ENCODE measurements around the gene CRY1.

CRY1 gene

DNA sequence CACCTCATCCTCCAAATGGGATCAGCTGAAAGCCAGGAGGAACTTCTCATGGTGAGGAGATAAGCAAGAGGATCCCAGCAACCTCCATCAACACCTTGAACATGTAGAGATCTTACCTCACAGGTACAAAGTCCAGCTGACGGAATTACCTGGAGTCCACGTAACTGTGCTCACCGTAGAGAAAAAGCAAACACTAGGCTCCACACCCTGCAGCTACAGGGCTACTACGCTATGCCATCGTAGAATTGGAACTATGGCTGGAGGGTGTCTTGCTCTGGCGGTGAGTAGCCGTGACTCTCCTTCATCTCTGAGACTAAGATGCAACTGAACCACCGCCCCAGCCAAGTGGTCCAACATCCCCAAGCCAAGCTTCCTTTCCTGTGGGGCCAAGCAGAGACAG is 50.5 kb downstream of the CRY1 start:
- DNase-seq (ENCODE audit: low read depth) = no peak
- no peak for TF ChIP-seq CTCF (IDR thresholded peaks at IDR 0.05; ENCODE audit: low read depth, low read length, missing control alignments)
- no peak overlapping the region for H3K4me3 ChIP-seq (ENCODE audit: low read depth, low read length)

DNA sequence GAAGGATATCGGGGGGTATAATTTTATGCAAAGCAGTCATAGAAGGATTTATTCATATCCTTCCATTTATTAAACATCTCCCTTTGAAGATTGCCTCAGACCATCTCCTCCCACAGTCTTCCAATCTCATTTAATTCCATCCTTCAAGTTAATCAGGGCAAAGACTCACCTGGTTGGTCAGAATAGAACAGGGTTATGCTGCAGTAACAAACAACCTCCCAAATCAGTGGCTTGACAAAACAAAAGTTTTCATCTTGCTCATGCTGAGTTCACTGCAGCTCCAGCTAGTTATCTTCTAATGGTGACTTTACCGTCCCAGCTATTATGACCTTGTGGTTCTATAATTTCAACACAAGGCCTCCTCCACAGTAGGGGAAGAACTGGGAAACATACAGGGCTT is 57.6 kb downstream of the CRY1 start:
- DNase-seq (ENCODE audit: low read depth) = no peak
- H3K4me3 ChIP-seq (ENCODE audit: low read depth, low read length) = no peak overlapping the region
- TF ChIP-seq CTCF (IDR thresholded peaks at IDR 0.05; ENCODE audit: low read depth, low read length, missing control alignments) = no peak

DNA sequence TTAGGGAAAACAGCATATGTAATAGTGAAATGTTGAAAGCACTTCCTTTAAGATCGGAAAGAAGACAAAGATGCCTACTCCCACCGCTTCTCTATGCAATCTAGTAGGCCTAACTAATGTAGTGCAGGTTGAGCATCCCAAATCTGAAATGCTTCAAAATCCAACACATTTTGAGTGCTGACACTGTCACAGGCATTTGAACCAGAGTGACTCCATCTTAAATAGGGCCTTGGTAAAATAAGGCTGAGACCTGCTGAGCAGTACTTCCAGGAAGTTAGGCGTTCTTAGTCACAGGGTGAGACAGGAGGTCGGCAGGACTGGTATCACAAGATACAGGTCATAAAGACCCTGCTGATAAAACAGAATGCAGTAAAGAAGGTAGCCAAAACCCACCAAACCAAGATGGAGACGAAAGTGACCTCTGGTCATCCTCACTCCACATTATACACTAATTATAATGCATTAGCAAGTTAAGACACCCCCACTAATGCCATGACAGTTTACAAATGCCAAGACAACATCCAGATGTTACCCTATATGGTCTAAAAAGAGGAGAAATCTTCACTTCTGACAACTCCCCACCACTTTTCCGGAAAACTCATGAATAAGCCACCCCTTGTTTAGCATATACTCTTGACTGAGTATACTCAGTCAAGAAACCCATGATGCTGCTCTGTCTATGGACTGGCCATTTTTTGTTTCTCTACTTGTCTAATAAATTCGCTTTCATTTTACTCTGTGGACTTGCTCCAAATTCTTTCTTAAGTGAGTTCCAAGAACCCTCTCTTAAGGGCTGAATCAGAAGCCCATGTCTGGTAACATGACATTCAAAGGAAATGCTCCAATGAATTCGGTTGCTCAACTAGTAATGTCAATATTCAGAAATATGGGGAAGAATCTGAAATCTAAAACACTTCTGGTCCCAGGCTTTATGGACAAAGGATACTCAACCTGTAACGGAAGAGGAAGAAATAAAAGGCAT is 59.3 kb downstream of the CRY1 start:
- DNase-seq (ENCODE audit: low read depth) = no peak
- no peak for TF ChIP-seq CTCF (IDR thresholded peaks at IDR 0.05; ENCODE audit: low read depth, low read length, missing control alignments)
- no peak overlapping the region for H3K4me3 ChIP-seq (ENCODE audit: low read depth, low read length)

DNA sequence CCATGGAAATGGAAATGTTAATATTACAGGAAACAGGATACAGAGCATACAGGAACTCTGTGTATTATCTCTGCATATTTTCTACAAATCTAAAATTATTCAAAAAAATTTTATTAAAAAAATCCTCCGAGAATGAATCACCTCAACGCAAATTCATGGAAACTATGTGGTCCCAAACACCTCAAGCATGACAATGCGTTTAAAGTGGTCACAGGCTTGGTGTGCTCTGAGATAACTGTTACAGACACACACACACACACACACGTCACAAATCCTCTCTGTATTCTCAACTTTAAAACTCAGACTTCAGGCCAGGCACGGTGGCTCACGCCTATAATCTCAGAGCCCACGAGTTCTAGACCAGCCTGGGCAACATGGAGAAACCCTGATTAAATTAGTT is 61.1 kb downstream of the CRY1 start:
- TF ChIP-seq CTCF (IDR thresholded peaks at IDR 0.05; ENCODE audit: low read depth, low read length, missing control alignments) = no peak
- no peak for DNase-seq (ENCODE audit: low read depth)
- no peak overlapping the region for H3K4me3 ChIP-seq (ENCODE audit: low read depth, low read length)

- no peak for TF ChIP-seq CTCF (IDR thresholded peaks at IDR 0.05; ENCODE audit: low read depth, low read length, missing control alignments)
- DNase-seq (ENCODE audit: low read depth) = no peak
- H3K4me3 ChIP-seq (ENCODE audit: low read depth, low read length) = no peak overlapping the region
Observed at GRCh38 chr12:107031061-107031460, 62.3 kb downstream of the CRY1 start.

- no peak for TF ChIP-seq CTCF (IDR thresholded peaks at IDR 0.05; ENCODE audit: low read depth, low read length, missing control alignments)
- DNase-seq (ENCODE audit: low read depth) = no peak
- no peak overlapping the region for H3K4me3 ChIP-seq (ENCODE audit: low read depth, low read length)
Observed at GRCh38 chr12:107029081-107029480, 64.3 kb downstream of the CRY1 start.

DNA sequence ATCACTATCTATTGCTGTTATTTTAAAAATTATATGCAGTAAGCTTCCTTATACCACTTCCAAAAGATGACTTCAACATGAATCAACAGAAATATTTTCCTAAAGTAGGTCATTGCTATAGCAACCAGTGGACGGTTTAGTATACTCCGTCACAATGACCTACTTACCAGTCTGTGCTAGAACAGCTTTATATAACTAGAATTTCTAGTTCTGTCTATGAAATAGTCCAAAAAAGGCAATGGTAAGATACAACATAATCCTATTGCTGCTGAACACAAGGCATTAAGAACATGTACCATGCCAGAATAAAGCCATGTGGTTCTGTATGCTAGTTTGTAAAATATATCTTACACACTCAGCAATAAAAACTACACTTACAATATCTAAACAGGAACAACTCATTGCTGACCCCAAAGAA is 65.7 kb downstream of the CRY1 start:
- no peak for TF ChIP-seq CTCF (IDR thresholded peaks at IDR 0.05; ENCODE audit: low read depth, low read length, missing control alignments)
- no peak for DNase-seq (ENCODE audit: low read depth)
- H3K4me3 ChIP-seq (ENCODE audit: low read depth, low read length) = no peak overlapping the region

All from GM12864 (cell line).